ENCODE measurements around the gene AKR1B15.

- TF ChIP-seq, protein P1, sequence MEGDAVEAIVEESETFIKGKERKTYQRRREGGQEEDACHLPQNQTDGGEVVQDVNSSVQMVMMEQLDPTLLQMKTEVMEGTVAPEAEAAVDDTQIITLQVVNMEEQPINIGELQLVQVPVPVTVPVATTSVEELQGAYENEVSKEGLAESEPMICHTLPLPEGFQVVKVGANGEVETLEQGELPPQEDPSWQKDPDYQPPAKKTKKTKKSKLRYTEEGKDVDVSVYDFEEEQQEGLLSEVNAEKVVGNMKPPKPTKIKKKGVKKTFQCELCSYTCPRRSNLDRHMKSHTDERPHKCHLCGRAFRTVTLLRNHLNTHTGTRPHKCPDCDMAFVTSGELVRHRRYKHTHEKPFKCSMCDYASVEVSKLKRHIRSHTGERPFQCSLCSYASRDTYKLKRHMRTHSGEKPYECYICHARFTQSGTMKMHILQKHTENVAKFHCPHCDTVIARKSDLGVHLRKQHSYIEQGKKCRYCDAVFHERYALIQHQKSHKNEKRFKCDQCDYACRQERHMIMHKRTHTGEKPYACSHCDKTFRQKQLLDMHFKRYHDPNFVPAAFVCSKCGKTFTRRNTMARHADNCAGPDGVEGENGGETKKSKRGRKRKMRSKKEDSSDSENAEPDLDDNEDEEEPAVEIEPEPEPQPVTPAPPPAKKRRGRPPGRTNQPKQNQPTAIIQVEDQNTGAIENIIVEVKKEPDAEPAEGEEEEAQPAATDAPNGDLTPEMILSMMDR (IDR thresholded peaks at IDR 0.05), result peak; percentile 66 to 88 (median 82)
- no peak for TF ChIP-seq POLR2A (IDR thresholded peaks at IDR 0.05)
These were observed 34.2 kb upstream of the AKR1B15 start for GRCh38 chr7:134514663-134515062.

Measured in heart left ventricle (tissue), 13 donors.